H1 (cell line): ENCODE results near the gene APBA2. TPM values are rescaled to one million over a fixed set of nuclear protein-coding genes. Genes with fewer than 3 reads are reported as not detected.

Experiments
- CTCF ChIA-PET: fragments of 300-600 bp; sonication (Branson Sonifier 250); formaldehyde crosslinking; loops from one replicate; lab custom pipeline; 2021; ENCODE audit not compliant: partially characterized antibody; lab: Charles Lee
- POLR2A ChIA-PET: fragments of 300-600 bp; sonication (Branson Sonifier 250); formaldehyde crosslinking; loops from one replicate; lab custom pipeline; 2021; ENCODE audit warnings: inconsistent platforms; ENCODE audit not compliant: partially characterized antibody; lab: Charles Lee
- DNase-seq, 2 experiments: peaks; one replicate each; pipeline versions ENCODE4 v3.0.0 to v3.0.0-alpha.2; 2010 to 2022; ENCODE audit warnings: low spot score in 2 of 2, low read depth in 1 of 2, mixed read lengths in 1 of 2
- FAIRE-seq: peaks from 2 replicates; lab custom pipeline; 2011; peaks lifted over from hg19 to GRCh38; lab: Jason Lieb, UNC
- H2AFZ ChIP-seq: 2 replicates; pipeline ENCODE4 v1.8.1; 2012; ENCODE audit warnings: low read length, inconsistent platforms
- H2AK5ac ChIP-seq: 2 replicates; pipeline ENCODE4 v1.6.1; 2013; ENCODE audit warnings: low read depth, low read length
- H2BK120ac ChIP-seq: replicated peaks from 2 replicates; pipeline ENCODE3; 2013; ENCODE audit warnings: low read depth, low read length, inconsistent platforms
- H2BK12ac ChIP-seq: 2 replicates; pipeline ENCODE4 v1.6.1; 2013; ENCODE audit warnings: low read depth, low read length
- H2BK15ac ChIP-seq: 2 replicates; pipeline ENCODE4 v1.6.1; 2013; ENCODE audit warnings: low read length
- H2BK20ac ChIP-seq: 2 replicates; pipeline ENCODE4 v1.6.1; 2013; ENCODE audit warnings: low read length
- H2BK5ac ChIP-seq: 2 replicates; pipeline ENCODE4 v1.6.1; 2013; ENCODE audit warnings: low read depth, low read length
- H3K14ac ChIP-seq: 2 replicates; pipeline ENCODE4 v1.6.1; 2013; ENCODE audit warnings: inconsistent platforms; ENCODE audit not compliant: insufficient read length
- H3K18ac ChIP-seq: 2 replicates; pipeline ENCODE4 v1.6.1; 2013; ENCODE audit warnings: low read length; ENCODE audit errors: extremely low read depth
- H3K23ac ChIP-seq: 2 replicates; pipeline ENCODE4 v1.6.1; 2013; ENCODE audit warnings: inconsistent platforms; ENCODE audit not compliant: insufficient read length
- H3K23me2 ChIP-seq: 2 replicates; pipeline ENCODE4 v1.6.1; 2013; ENCODE audit warnings: low read depth, low read length
- H3K27ac ChIP-seq: 2 replicates; pipeline ENCODE4 v1.6.1; 2011; ENCODE audit warnings: low read depth, low read length, inconsistent platforms
- H3K27me3 ChIP-seq, 4 experiments: replicated peaks in 1 of 4; 1 replicate in 1 of 4; 2 replicates in 3 of 4; pipeline versions ENCODE4 v1.6.1 to v1.8.1; 2011 to 2013; ENCODE audit warnings: low read length in 3 of 4, mild to moderate bottlenecking in 3 of 4, inconsistent platforms in 2 of 4, mixed read lengths in 2 of 4, moderate library complexity in 1 of 4; ENCODE audit not compliant: control insufficient read depth in 3 of 4, insufficient read depth in 3 of 4; ENCODE audit errors: extremely low read depth in 1 of 4
- H3K36me3 ChIP-seq, 4 experiments: 2 replicates each; pipeline versions ENCODE4 v1.6.1 to v1.8.1; 2011 to 2013; ENCODE audit warnings: mild to moderate bottlenecking in 4 of 4, low read length in 3 of 4, moderate library complexity in 2 of 4, control low read depth in 1 of 4, inconsistent platforms in 1 of 4; ENCODE audit not compliant: insufficient read depth in 4 of 4, control insufficient read depth in 2 of 4
- H3K4ac ChIP-seq: replicated peaks from 2 replicates; pipeline ENCODE3; 2013; ENCODE audit warnings: low read length, low read depth, mixed read lengths, inconsistent platforms; ENCODE audit not compliant: insufficient read length
- H3K4me1 ChIP-seq, 4 experiments: replicated peaks in 1 of 4; 1 replicate in 1 of 4; 2 replicates in 3 of 4; pipeline versions ENCODE4 v1.6.1 to v1.8.1; 2011 to 2013; ENCODE audit warnings: low read length in 3 of 4, inconsistent platforms in 2 of 4, mixed read lengths in 1 of 4; ENCODE audit not compliant: insufficient read depth in 4 of 4, control insufficient read depth in 3 of 4
- H3K4me2 ChIP-seq, 2 experiments: 2 replicates each; pipeline versions ENCODE4 v1.6.1 to v1.8.1; 2011 to 2013; ENCODE audit warnings: low read depth in 2 of 2, low read length in 2 of 2, control low read depth in 1 of 2, inconsistent platforms in 1 of 2, mild to moderate bottlenecking in 1 of 2; ENCODE audit not compliant: insufficient read depth in 1 of 2
- H3K4me3 ChIP-seq, 4 experiments: fragments of 200-600, 300-600 bp in 1 of 4; sonication (generic), shearing (Covaris generic), sonication (Bioruptor Twin) in 1 of 4; 2 replicates each; pipeline versions ENCODE4 v1.5.1 to v1.8.1; 2011 to 2016; ENCODE audit warnings: low read length in 4 of 4, low read depth in 3 of 4, control low read depth in 2 of 4, inconsistent platforms in 2 of 4, mild to moderate bottlenecking in 2 of 4, mixed read lengths in 1 of 4, moderate library complexity in 1 of 4; ENCODE audit not compliant: insufficient read depth in 2 of 4; ENCODE audit errors: extremely low read depth in 1 of 4
- H3K56ac ChIP-seq: replicated peaks from 2 replicates; pipeline ENCODE3; 2013; ENCODE audit warnings: low read depth, mild to moderate bottlenecking, mixed read lengths, low read length, inconsistent platforms; ENCODE audit not compliant: insufficient read length
- H3K79me1 ChIP-seq: 2 replicates; pipeline ENCODE4 v1.6.1; 2013; ENCODE audit warnings: low read depth, low read length, control low read depth
- H3K79me2 ChIP-seq, 2 experiments: 2 replicates each; pipeline versions ENCODE4 v1.6.1 to v1.8.1; 2012 to 2013; ENCODE audit warnings: low read length in 2 of 2, mild to moderate bottlenecking in 2 of 2, inconsistent platforms in 1 of 2; ENCODE audit not compliant: insufficient read depth in 2 of 2, control insufficient read depth in 1 of 2
- H3K9ac ChIP-seq, 4 experiments: replicated peaks in 1 of 4; 1 replicate in 1 of 4; 2 replicates in 3 of 4; pipeline versions ENCODE4 v1.6.1 to v1.8.1; 2011 to 2013; ENCODE audit warnings: low read depth in 3 of 4, low read length in 3 of 4, control low read depth in 2 of 4, mild to moderate bottlenecking in 2 of 4, moderate library complexity in 2 of 4, inconsistent platforms in 1 of 4; ENCODE audit errors: extremely low read depth in 1 of 4
- H3K9me3 ChIP-seq, 2 experiments: 2 replicates each; pipeline versions ENCODE4 v1.6.1 to v1.8.1; 2012 to 2013; ENCODE audit warnings: mild to moderate bottlenecking in 2 of 2, moderate library complexity in 2 of 2, control low read depth in 1 of 2, inconsistent platforms in 1 of 2, low read depth in 1 of 2, low read length in 1 of 2, mixed read lengths in 1 of 2; ENCODE audit not compliant: insufficient read depth in 2 of 2
- H4K20me1 ChIP-seq, 2 experiments: replicated peaks in 1 of 2; 2 replicates each; pipeline versions ENCODE3 to v1.8.1; 2011 to 2013; ENCODE audit warnings: inconsistent platforms in 2 of 2, low read length in 2 of 2, mild to moderate bottlenecking in 1 of 2; ENCODE audit not compliant: insufficient read depth in 2 of 2, control insufficient read depth in 1 of 2
- H4K5ac ChIP-seq: 2 replicates; pipeline ENCODE4 v1.6.1; 2013; ENCODE audit warnings: low read length, low read depth, mixed read lengths, inconsistent platforms; ENCODE audit not compliant: insufficient read length
- H4K8ac ChIP-seq: 2 replicates; pipeline ENCODE4 v1.8.0; 2013; ENCODE audit warnings: mild to moderate bottlenecking, moderate library complexity, low read length, inconsistent platforms; ENCODE audit not compliant: insufficient read depth; ENCODE audit errors: extremely low read depth
- H4K91ac ChIP-seq: replicated peaks from 2 replicates; pipeline ENCODE3; 2013; ENCODE audit warnings: low read length, mixed read lengths, inconsistent platforms; ENCODE audit not compliant: insufficient read length
- ASH2L ChIP-seq: fragments of 200-600, 300-600 bp; sonication (generic); IDR thresholded peaks from one replicate; pipeline ENCODE4 v1.7.1; 2017; ENCODE audit warnings: low read length
- FOSL1 ChIP-seq: IDR thresholded peaks from 2 replicates; pipeline ENCODE4 v1.6.1; 2011; ENCODE audit warnings: mild to moderate bottlenecking, low read depth, low read length, moderate library complexity; ENCODE audit not compliant: insufficient read depth
- TBP ChIP-seq: IDR thresholded peaks from 2 replicates; pipeline ENCODE4 v1.6.1; 2011; ENCODE audit warnings: low read depth, low read length, improper control_type of control experiment
- TEAD4 ChIP-seq: IDR thresholded peaks from 2 replicates; pipeline ENCODE4 v1.6.1; 2012; ENCODE audit warnings: low read depth, low read length, inconsistent platforms, mixed read lengths
- WGBS, 2 experiments: shearing (Covaris generic) in 1 of 2; methylation state at CpG; one replicate each; pipeline versions ENCODE4 v1.1.6 to v1.1.7; 2013 to 2015; ENCODE audit warnings: low lambda C conversion rate in 2 of 2, mixed read lengths in 2 of 2, inconsistent platforms in 1 of 2, low coverage in 1 of 2, missing lambda C conversion rate in 1 of 2; ENCODE audit not compliant: insufficient replicate concordance in 2 of 2, insufficient coverage in 1 of 2, insufficient read length in 1 of 2; ENCODE audit errors: extremely low coverage in 1 of 2, missing lambda C conversion rate in 1 of 2; 5-methylcytosine and 5-hydroxymethylcytosine counted together
- polyA plus RNA-seq, 7 experiments: library from polyadenylated mRNA; depleted of rRNA in 3 of 7; stranded (reverse) in 5 of 7; unstranded in 2 of 7; fragments of >200 nt in 5 of 7; fragments of 200-250 nt in 2 of 7; gene quantifications; 1 replicate in 5 of 7; 2 replicates in 1 of 7; 4 replicates in 1 of 7; pipeline versions ENCODE4 v1.2.1 to v1.2.3, GENCODE V29; 2011 to 2013; ENCODE audit warnings: missing spikeins in 2 of 7, mixed read lengths in 2 of 7
- total RNA-seq: library from RNA; stranded (reverse); fragmentation: NEBNext Ultra II Directional; extraction: Animal tissue kit (Norgen Biotek cat#: 25700); gene quantifications from 2 replicates; pipeline ENCODE4 v1.2.1, GENCODE V29; 2021

Gene APBA2
- total and polyA plus RNA-seq, 2 of the 8 experiments (the other 6 are each of a cell fraction or from before 2014, with no cell fraction given) = 15.5 to 19.0 TPM

DNA sequence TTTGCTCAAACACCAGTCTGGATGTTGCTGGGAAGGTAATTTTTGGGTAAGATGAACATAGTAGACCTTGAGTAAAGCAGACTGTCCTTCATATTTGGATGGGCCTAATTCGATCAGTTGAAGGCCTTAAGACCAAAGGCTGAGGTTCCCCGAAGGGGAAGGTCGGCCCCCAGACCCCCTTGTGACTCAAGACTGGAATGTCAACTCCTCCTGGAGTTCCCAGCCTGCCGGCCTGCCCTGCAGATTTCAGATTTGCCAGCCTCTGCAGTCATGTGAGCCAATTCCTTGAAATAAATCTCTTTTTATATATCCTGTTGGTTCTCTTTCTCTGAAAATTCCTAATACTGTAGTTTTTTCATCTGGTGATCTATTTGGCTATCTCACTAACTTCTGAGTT, 146.5 kb downstream of the APBA2 start:
- H4K8ac ChIP-seq = no peak overlapping the region
- H4K20me1 ChIP-seq = no peaks in the 10 kb centered on the region
- H3K79me2 ChIP-seq = no peaks in the 10 kb centered on the region
- 0 out of 2 replicates have a peak overlapping the region, but pooled peaks have one; percentile 13 for H2BK15ac ChIP-seq
- no peaks in the 10 kb centered on the region for H3K36me3 ChIP-seq
- FAIRE-seq (no peak), DNase-seq (no peak)
- H3K14ac ChIP-seq = no peak overlapping the region
- H2AFZ ChIP-seq = no peak overlapping the region
- no peak overlapping the region for H3K18ac ChIP-seq
- H3K9me3 ChIP-seq = 0 out of 4 replicates have a peak, but pooled peaks cover 0 to 4% of the 10 kb centered on the region in 2 experiments
- H3K56ac ChIP-seq = no peak overlapping the region
- CTCF ChIA-PET = no interaction called here
- H3K4me2 ChIP-seq = no peak overlapping the region
- 85% methylated on average over 4 of the region's 4 CpGs; no CpG with 5 or more reads in 1 of the 2 experiments for WGBS, 2 experiments
- POLR2A ChIA-PET = no interaction called here
- H3K23ac ChIP-seq = no peak overlapping the region
- no peak overlapping the region for H3K9ac ChIP-seq
- H3K4me3 ChIP-seq = no peak overlapping the region
- H2BK120ac ChIP-seq = no peak overlapping the region
- H2BK12ac ChIP-seq = no peak overlapping the region
- H3K4me1 ChIP-seq = peaks cover 2 to 13% (median 12%) of the 10 kb centered on the region in 4 experiments; a peak in 6 of 7 replicates
- no peak overlapping the region for H4K5ac ChIP-seq
- H3K79me1 ChIP-seq = no peaks in the 10 kb centered on the region
- H3K27ac ChIP-seq = no peak overlapping the region
- H3K23me2 ChIP-seq = no peaks in the 10 kb centered on the region
- no peak overlapping the region for H2BK20ac ChIP-seq
- TF ChIP-seq TEAD4 = no peak
- TF ChIP-seq FOSL1 = no peak
- TF ChIP-seq ASH2L = no peak
- TF ChIP-seq TBP = no peak
- H3K4ac ChIP-seq = no peak overlapping the region
- H3K27me3 ChIP-seq = no peaks in the 10 kb centered on the region
- no peak overlapping the region for H4K91ac ChIP-seq
- no peak overlapping the region for H2BK5ac ChIP-seq
- H2AK5ac ChIP-seq = no peak overlapping the region
